HepG2 (cell line): ENCODE results near the gene KLHDC4. TPM values are rescaled to one million over a fixed set of nuclear protein-coding genes. Genes with fewer than 3 reads are reported as not detected.

ENCODE experiments used
- ATAC-seq: fragments of 200-7000 bp; cut with Tn5 transposase; 3 replicates; pipeline ENCODE4 v1.9.1; 2020; ENCODE audit warnings: mild to moderate bottlenecking, moderate library complexity
- BruUV-seq: library from RNA; stranded (reverse); fragments of 400-500 nt; replicated peaks from 2 replicates; lab custom pipeline; 2021; lab: Mats Ljungman, UMichigan
- CTCF ChIA-PET: fragments of 300-600 bp; formaldehyde crosslinking; extraction: SDS; loops from one replicate; lab custom pipeline; 2021; ENCODE audit warnings: low total read pairs, inconsistent platforms, low intra/inter-chr PET ratio; lab: Yijun Ruan, JAX
- POLR2A ChIA-PET: fragments of 350-600 bp; sonication (Branson Sonifier 250); formaldehyde crosslinking; loops from one replicate; lab custom pipeline; 2020; ENCODE audit warnings: antibody characterized with exemption, inconsistent platforms; lab: Yijun Ruan, JAX
- DNase-seq: peaks from one replicate; pipeline ENCODE4 v3.0.0-alpha.2; 2015; ENCODE audit warnings: low spot score
- FAIRE-seq: peaks from 3 replicates; lab custom pipeline; 2011; peaks lifted over from hg19 to GRCh38; lab: Jason Lieb, UNC
- H2AFZ ChIP-seq: one replicate; pipeline ENCODE4 v1.6.1; 2011; ENCODE audit warnings: low read length, inconsistent platforms
- H3K27ac ChIP-seq: fragments of 300-600 bp; 3 replicates; pipeline ENCODE4 v1.8.0; 2011; ENCODE audit warnings: mixed run types, mild to moderate bottlenecking, mixed read lengths, low read length, inconsistent platforms; ENCODE audit not compliant: insufficient read depth; ENCODE audit errors: extremely low read length
- H3K27me3 ChIP-seq, 2 experiments: fragments of 200-600 bp in 1 of 2; 2 replicates in 1 of 2; 3 replicates in 1 of 2; pipeline versions ENCODE4 v1.6.0 to v1.8.0; 2011; ENCODE audit warnings: low read length in 2 of 2, mild to moderate bottlenecking in 2 of 2, moderate library complexity in 2 of 2, inconsistent platforms in 1 of 2; ENCODE audit not compliant: insufficient read depth in 2 of 2, control insufficient read depth in 1 of 2
- H3K36me3 ChIP-seq, 2 experiments: fragments of 200-600 bp in 1 of 2; replicated peaks in 1 of 2; 2 replicates in 1 of 2; 3 replicates in 1 of 2; pipeline versions ENCODE4 v1.5.1 to v1.8.0; 2011; ENCODE audit warnings: low read length in 2 of 2, inconsistent platforms in 1 of 2; ENCODE audit not compliant: insufficient read depth in 2 of 2, control insufficient read depth in 1 of 2
- H3K4me1 ChIP-seq: 2 replicates; pipeline ENCODE4 v1.5.1; 2012; ENCODE audit warnings: low read length, inconsistent platforms; ENCODE audit not compliant: insufficient read depth
- H3K4me2 ChIP-seq: 2 replicates; pipeline ENCODE4 v1.6.0; 2011; ENCODE audit warnings: low read depth, low read length, inconsistent platforms
- H3K4me3 ChIP-seq, 3 experiments: fragments of 200-600 bp in 1 of 3; sonication (generic), shearing (Covaris generic) in 1 of 3; replicated peaks in 1 of 3; 2 replicates each; pipeline ENCODE4 v1.5.1; 2011 to 2016; ENCODE audit warnings: low read length in 3 of 3, inconsistent platforms in 2 of 3, low read depth in 2 of 3, mild to moderate bottlenecking in 2 of 3, control low read depth in 1 of 3, mixed read lengths in 1 of 3; ENCODE audit not compliant: insufficient read depth in 1 of 3
- H3K79me2 ChIP-seq: one replicate; pipeline ENCODE4 v1.6.1; 2011; ENCODE audit warnings: low read length, inconsistent platforms; ENCODE audit not compliant: insufficient read depth
- H3K9ac ChIP-seq: 2 replicates; pipeline ENCODE4 v1.6.0; 2011; ENCODE audit warnings: mild to moderate bottlenecking, low read depth, low read length, inconsistent platforms; ENCODE audit not compliant: insufficient read depth
- H3K9me3 ChIP-seq: 2 replicates; pipeline ENCODE4 v1.5.1; 2012; ENCODE audit warnings: mild to moderate bottlenecking, low read length
- H4K20me1 ChIP-seq: 2 replicates; pipeline ENCODE4 v1.6.0; 2011; ENCODE audit warnings: inconsistent platforms, mild to moderate bottlenecking, low read length, moderate library complexity; ENCODE audit not compliant: insufficient read depth
- HMG20B ChIP-seq: conservative IDR thresholded peaks from 2 replicates; pipeline ENCODE4 v1.6.1; 2016; ENCODE audit warnings: missing genetic modification reagents, missing compliant biosample characterization
- MAFK ChIP-seq, 2 experiments: IDR thresholded peaks in 1 of 2; conservative IDR thresholded peaks in 1 of 2; 2 replicates each; pipeline ENCODE4 v1.6.1; 2011; ENCODE audit warnings: improper control_type of control experiment in 2 of 2, low read length in 2 of 2
- PAX8 ChIP-seq: sonication (generic); formaldehyde crosslinking; IDR thresholded peaks from 2 replicates; pipeline ENCODE4 v1.8.0; 2022; ENCODE audit warnings: mild to moderate bottlenecking, missing genetic modification reagents, borderline replicate concordance
- RFX1 ChIP-seq: fragments of 450-650 bp; IDR thresholded peaks from 2 replicates; pipeline ENCODE4 v1.6.1; 2017
- TCF12 ChIP-seq, 2 experiments: fragments of 450-650 bp in 1 of 2; sonication (generic) in 1 of 2; formaldehyde crosslinking in 1 of 2; IDR thresholded peaks; 2 replicates each; pipeline versions ENCODE4 v1.6.1 to v1.8.0; 2017 to 2022; ENCODE audit warnings: antibody characterized with exemption in 1 of 2, mild to moderate bottlenecking in 1 of 2, missing genetic modification reagents in 1 of 2, moderate library complexity in 1 of 2
- YEATS4 ChIP-seq: sonication (generic); formaldehyde crosslinking; IDR thresholded peaks from 2 replicates; pipeline ENCODE4 v1.4.0; 2020; ENCODE audit warnings: missing genetic modification reagents, borderline replicate concordance
- whole genome bisulfite sequencing: methylation state at CpG from one replicate; pipeline ENCODE4 v1.1.6; 2017; ENCODE audit warnings: low lambda C conversion rate; 5-methylcytosine and 5-hydroxymethylcytosine counted together
- in situ Hi-C: cut with HindIII; loops from 2 replicates; pipeline ENCODE4 v1.10.0; 2017; ENCODE audit warnings: low pct_unique_long_range_greater_than_20kb; ENCODE audit not compliant: extremely low pct_ligation_motif_present
- intact Hi-C: fragments of 100-400 bp; cut with micrococcal nuclease; formaldehyde crosslinking; loops from one replicate; pipeline ENCODE4 v1.10.0; 2022; ENCODE audit not compliant: unreplicated experiment
- polyA plus RNA-seq, 8 experiments: library from polyadenylated mRNA; depleted of rRNA in 3 of 8; stranded (reverse) in 7 of 8; unstranded in 1 of 8; fragments of >200 nt; fragmentation: Illumina TruSeq in 4 of 8; extraction: Trizol in 4 of 8; gene quantifications; 2 replicates each; pipeline versions ENCODE4 v1.2.1 to v1.2.3, GENCODE V29; 2011 to 2016; ENCODE audit warnings: low read depth in 4 of 8, missing spikeins in 1 of 8, mixed read lengths in 1 of 8; ENCODE audit not compliant: insufficient read depth in 1 of 8
- total RNA-seq, 5 experiments: library from RNA; depleted of rRNA; stranded (reverse); fragments of >200 nt; fragmentation: Illumina TruSeq; extraction: Trizol; gene quantifications; 2 replicates each; pipeline ENCODE4 v1.2.3, GENCODE V29; 2016; ENCODE audit warnings: low read depth in 1 of 5
- TF ChIP-seq, protein P1 (sequence below), 2 experiments: fragments of 450-650 bp in 1 of 2; sonication (generic) in 1 of 2; formaldehyde crosslinking in 1 of 2; IDR thresholded peaks; 2 replicates each; pipeline versions ENCODE4 v1.6.1 to v1.8.0; 2016 to 2022; ENCODE audit warnings: antibody characterized with exemption in 1 of 2, mild to moderate bottlenecking in 1 of 2, missing genetic modification reagents in 1 of 2
- TF ChIP-seq, protein P2 (sequence below): sonication (generic); formaldehyde crosslinking; IDR thresholded peaks from 2 replicates; pipeline ENCODE4 v1.4.0; 2020; ENCODE audit warnings: missing genetic modification reagents
- TF ChIP-seq, protein P3 (sequence below): sonication (generic); formaldehyde crosslinking; IDR thresholded peaks from 2 replicates; pipeline ENCODE4 v1.5.1; 2020; ENCODE audit warnings: mild to moderate bottlenecking, moderate library complexity, missing genetic modification reagents
- TF ChIP-seq, protein P4 (sequence below): IDR thresholded peaks from 2 replicates; pipeline ENCODE4 v1.6.1; 2016

Gene KLHDC4
- total and polyA plus RNA-seq, 2 of the 13 experiments (the other 11 are each of a cell fraction or from before 2014, with no cell fraction given), result 18.7 to 31.8 TPM

DNA sequence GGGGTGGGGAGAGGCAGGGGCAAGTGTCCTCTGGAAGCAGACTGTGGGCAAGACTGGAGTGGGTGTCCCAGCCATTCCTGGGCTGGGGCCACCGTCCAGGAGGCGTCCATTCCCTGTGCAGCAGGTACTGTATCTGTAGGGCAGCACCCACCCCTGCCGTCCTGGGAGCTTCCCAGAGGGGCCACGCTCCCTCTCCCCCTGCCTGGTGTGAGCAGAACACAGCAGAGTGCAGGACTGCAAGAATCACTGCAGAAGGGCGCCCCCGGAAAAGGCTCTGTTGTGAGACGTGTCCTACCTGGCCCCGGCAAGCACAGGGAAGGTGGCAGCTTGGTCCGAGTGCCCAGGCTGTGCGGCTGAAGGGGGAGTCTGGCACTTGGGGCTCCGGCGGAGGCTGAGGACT is 70.3 kb downstream of the KLHDC4 start:
- DNase-seq (no peak), ATAC-seq (no peak), FAIRE-seq (no peak)
- ChIA-PET CTCF (no interaction called here), POLR2A (no interaction called here)
- in situ Hi-C loops, result no loop called here
- no peaks in the 10 kb centered on the region for H3K4me1 ChIP-seq
- BruUV-seq, result no TSS peak
- H3K27me3 ChIP-seq, result peaks cover 3 to 19% of the 10 kb centered on the region in 2 experiments; a peak in 3 of 5 replicates
- intact Hi-C loops, result no loop called here
- H4K20me1 ChIP-seq, result no peaks in the 10 kb centered on the region; the same call in 1 of the 2 replicates
- H3K4me3 ChIP-seq, result no peak overlapping the region
- no peak overlapping the region for H3K9ac ChIP-seq
- no peak overlapping the region for H2AFZ ChIP-seq
- H3K4me2 ChIP-seq, result no peak overlapping the region
- H3K36me3 ChIP-seq, result peaks cover 19 to 25% of the 10 kb centered on the region in 2 experiments
- WGBS, result 98% methylated on average over 12 of the region's 12 CpGs
- H3K9me3 ChIP-seq, result no peaks in the 10 kb centered on the region
- H3K27ac ChIP-seq, result no peak overlapping the region
- no peaks in the 10 kb centered on the region for H3K79me2 ChIP-seq
- TF ChIP-seq RFX1 (no peak), MAFK (conservative IDR thresholded peaks at IDR 0.05 in 1 of 2, IDR thresholded peaks at IDR 0.05 in 1 of 2; ENCODE audit: low read length in 2 of 2) (no peak), YEATS4 (CRISPR knock-in tag) (no peak), HMG20B (CRISPR knock-in tag) (no peak), TCF12 (IDR thresholded peaks at IDR 0.05) (no peak), TCF12 (CRISPR knock-in tag; IDR thresholded peaks at IDR 0.05) (no peak), PAX8 (CRISPR knock-in tag) (no peak)
- TF ChIP-seq, protein P1, sequence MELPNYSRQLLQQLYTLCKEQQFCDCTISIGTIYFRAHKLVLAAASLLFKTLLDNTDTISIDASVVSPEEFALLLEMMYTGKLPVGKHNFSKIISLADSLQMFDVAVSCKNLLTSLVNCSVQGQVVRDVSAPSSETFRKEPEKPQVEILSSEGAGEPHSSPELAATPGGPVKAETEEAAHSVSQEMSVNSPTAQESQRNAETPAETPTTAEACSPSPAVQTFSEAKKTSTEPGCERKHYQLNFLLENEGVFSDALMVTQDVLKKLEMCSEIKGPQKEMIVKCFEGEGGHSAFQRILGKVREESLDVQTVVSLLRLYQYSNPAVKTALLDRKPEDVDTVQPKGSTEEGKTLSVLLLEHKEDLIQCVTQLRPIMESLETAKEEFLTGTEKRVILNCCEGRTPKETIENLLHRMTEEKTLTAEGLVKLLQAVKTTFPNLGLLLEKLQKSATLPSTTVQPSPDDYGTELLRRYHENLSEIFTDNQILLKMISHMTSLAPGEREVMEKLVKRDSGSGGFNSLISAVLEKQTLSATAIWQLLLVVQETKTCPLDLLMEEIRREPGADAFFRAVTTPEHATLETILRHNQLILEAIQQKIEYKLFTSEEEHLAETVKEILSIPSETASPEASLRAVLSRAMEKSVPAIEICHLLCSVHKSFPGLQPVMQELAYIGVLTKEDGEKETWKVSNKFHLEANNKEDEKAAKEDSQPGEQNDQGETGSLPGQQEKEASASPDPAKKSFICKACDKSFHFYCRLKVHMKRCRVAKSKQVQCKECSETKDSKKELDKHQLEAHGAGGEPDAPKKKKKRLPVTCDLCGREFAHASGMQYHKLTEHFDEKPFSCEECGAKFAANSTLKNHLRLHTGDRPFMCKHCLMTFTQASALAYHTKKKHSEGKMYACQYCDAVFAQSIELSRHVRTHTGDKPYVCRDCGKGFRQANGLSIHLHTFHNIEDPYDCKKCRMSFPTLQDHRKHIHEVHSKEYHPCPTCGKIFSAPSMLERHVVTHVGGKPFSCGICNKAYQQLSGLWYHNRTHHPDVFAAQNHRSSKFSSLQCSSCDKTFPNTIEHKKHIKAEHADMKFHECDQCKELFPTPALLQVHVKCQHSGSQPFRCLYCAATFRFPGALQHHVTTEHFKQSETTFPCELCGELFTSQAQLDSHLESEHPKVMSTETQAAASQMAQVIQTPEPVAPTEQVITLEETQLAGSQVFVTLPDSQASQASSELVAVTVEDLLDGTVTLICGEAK (IDR thresholded peaks at IDR 0.05), result no peak
- TF ChIP-seq, protein P1 (CRISPR knock-in tag; IDR thresholded peaks at IDR 0.05), result no peak
- TF ChIP-seq, protein P2, sequence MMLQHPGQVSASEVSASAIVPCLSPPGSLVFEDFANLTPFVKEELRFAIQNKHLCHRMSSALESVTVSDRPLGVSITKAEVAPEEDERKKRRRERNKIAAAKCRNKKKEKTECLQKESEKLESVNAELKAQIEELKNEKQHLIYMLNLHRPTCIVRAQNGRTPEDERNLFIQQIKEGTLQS, result no peak
- TF ChIP-seq, protein P3, sequence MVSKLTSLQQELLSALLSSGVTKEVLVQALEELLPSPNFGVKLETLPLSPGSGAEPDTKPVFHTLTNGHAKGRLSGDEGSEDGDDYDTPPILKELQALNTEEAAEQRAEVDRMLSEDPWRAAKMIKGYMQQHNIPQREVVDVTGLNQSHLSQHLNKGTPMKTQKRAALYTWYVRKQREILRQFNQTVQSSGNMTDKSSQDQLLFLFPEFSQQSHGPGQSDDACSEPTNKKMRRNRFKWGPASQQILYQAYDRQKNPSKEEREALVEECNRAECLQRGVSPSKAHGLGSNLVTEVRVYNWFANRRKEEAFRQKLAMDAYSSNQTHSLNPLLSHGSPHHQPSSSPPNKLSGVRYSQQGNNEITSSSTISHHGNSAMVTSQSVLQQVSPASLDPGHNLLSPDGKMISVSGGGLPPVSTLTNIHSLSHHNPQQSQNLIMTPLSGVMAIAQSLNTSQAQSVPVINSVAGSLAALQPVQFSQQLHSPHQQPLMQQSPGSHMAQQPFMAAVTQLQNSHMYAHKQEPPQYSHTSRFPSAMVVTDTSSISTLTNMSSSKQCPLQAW (CRISPR knock-in tag), result no peak
- TF ChIP-seq, protein P4, sequence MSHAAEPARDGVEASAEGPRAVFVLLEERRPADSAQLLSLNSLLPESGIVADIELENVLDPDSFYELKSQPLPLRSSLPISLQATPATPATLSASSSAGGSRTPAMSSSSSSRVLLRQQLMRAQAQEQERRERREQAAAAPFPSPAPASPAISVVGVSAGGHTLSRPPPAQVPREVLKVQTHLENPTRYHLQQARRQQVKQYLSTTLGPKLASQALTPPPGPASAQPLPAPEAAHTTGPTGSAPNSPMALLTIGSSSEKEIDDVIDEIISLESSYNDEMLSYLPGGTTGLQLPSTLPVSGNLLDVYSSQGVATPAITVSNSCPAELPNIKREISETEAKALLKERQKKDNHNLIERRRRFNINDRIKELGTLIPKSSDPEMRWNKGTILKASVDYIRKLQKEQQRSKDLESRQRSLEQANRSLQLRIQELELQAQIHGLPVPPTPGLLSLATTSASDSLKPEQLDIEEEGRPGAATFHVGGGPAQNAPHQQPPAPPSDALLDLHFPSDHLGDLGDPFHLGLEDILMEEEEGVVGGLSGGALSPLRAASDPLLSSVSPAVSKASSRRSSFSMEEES (CRISPR knock-in tag), result no peak
